ENCODE data around the gene MAP1LC3A.

DNA sequence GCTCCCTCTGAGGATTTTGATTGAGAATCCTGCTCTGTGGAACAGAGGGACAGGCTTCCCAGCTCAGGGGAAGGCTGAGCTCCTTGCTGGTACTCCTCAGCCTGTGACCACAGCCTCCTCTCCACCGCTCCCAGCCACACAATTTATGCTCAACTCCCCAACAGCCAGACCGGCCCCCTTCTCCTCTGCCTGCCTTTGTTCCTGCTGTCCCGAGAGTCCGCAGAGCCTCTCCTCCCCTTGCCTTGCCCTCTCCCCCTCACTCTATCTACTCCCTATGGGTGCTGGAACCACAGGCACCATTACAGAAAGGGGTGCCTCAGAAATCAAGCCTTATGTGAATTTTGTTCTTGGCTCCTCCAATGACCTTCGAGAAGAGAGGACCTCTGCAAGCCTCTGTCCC is 15.9 kb downstream of the MAP1LC3A start:
- TF ChIP-seq EZH2 (IDR thresholded peaks at IDR 0.05) (no peak), POLR2AphosphoS5 (IDR thresholded peaks at IDR 0.05; ENCODE audit: borderline replicate concordance, low read depth, low read length) (no peak), FOXP2 (optimal IDR thresholded peaks at IDR 0.05; ENCODE audit: control extremely low read depth, extremely low read length, insufficient read depth) (no peak)
